H1 (cell line): ENCODE results near the gene FAM221B. TPM values are rescaled to one million over a fixed set of nuclear protein-coding genes. Genes with fewer than 3 reads are reported as not detected.

Experiments
- CTCF ChIA-PET: fragments of 300-600 bp; sonication (Branson Sonifier 250); formaldehyde crosslinking; loops from one replicate; lab custom pipeline; 2021; ENCODE audit not compliant: partially characterized antibody; lab: Charles Lee
- POLR2A ChIA-PET: fragments of 300-600 bp; sonication (Branson Sonifier 250); formaldehyde crosslinking; loops from one replicate; lab custom pipeline; 2021; ENCODE audit warnings: inconsistent platforms; ENCODE audit not compliant: partially characterized antibody; lab: Charles Lee
- DNase-seq, 2 experiments: peaks; one replicate each; pipeline versions ENCODE4 v3.0.0 to v3.0.0-alpha.2; 2010 to 2022; ENCODE audit warnings: low spot score in 2 of 2, low read depth in 1 of 2, mixed read lengths in 1 of 2
- FAIRE-seq: peaks from 2 replicates; lab custom pipeline; 2011; peaks lifted over from hg19 to GRCh38; lab: Jason Lieb, UNC
- H2AFZ ChIP-seq: 2 replicates; pipeline ENCODE4 v1.8.1; 2012; ENCODE audit warnings: low read length, inconsistent platforms
- H2AK5ac ChIP-seq: 2 replicates; pipeline ENCODE4 v1.6.1; 2013; ENCODE audit warnings: low read depth, low read length
- H2BK120ac ChIP-seq: replicated peaks from 2 replicates; pipeline ENCODE3; 2013; ENCODE audit warnings: low read depth, low read length, inconsistent platforms
- H2BK12ac ChIP-seq: 2 replicates; pipeline ENCODE4 v1.6.1; 2013; ENCODE audit warnings: low read depth, low read length
- H2BK15ac ChIP-seq: 2 replicates; pipeline ENCODE4 v1.6.1; 2013; ENCODE audit warnings: low read length
- H2BK20ac ChIP-seq: 2 replicates; pipeline ENCODE4 v1.6.1; 2013; ENCODE audit warnings: low read length
- H2BK5ac ChIP-seq: 2 replicates; pipeline ENCODE4 v1.6.1; 2013; ENCODE audit warnings: low read depth, low read length
- H3K14ac ChIP-seq: 2 replicates; pipeline ENCODE4 v1.6.1; 2013; ENCODE audit warnings: inconsistent platforms; ENCODE audit not compliant: insufficient read length
- H3K18ac ChIP-seq: 2 replicates; pipeline ENCODE4 v1.6.1; 2013; ENCODE audit warnings: low read length; ENCODE audit errors: extremely low read depth
- H3K23ac ChIP-seq: 2 replicates; pipeline ENCODE4 v1.6.1; 2013; ENCODE audit warnings: inconsistent platforms; ENCODE audit not compliant: insufficient read length
- H3K23me2 ChIP-seq: 2 replicates; pipeline ENCODE4 v1.6.1; 2013; ENCODE audit warnings: low read depth, low read length
- H3K27ac ChIP-seq: 2 replicates; pipeline ENCODE4 v1.6.1; 2011; ENCODE audit warnings: low read depth, low read length, inconsistent platforms
- H3K27me3 ChIP-seq, 4 experiments: replicated peaks in 1 of 4; 1 replicate in 1 of 4; 2 replicates in 3 of 4; pipeline versions ENCODE4 v1.6.1 to v1.8.1; 2011 to 2013; ENCODE audit warnings: low read length in 3 of 4, mild to moderate bottlenecking in 3 of 4, inconsistent platforms in 2 of 4, mixed read lengths in 2 of 4, moderate library complexity in 1 of 4; ENCODE audit not compliant: control insufficient read depth in 3 of 4, insufficient read depth in 3 of 4; ENCODE audit errors: extremely low read depth in 1 of 4
- H3K36me3 ChIP-seq, 4 experiments: 2 replicates each; pipeline versions ENCODE4 v1.6.1 to v1.8.1; 2011 to 2013; ENCODE audit warnings: mild to moderate bottlenecking in 4 of 4, low read length in 3 of 4, moderate library complexity in 2 of 4, control low read depth in 1 of 4, inconsistent platforms in 1 of 4; ENCODE audit not compliant: insufficient read depth in 4 of 4, control insufficient read depth in 2 of 4
- H3K4ac ChIP-seq: replicated peaks from 2 replicates; pipeline ENCODE3; 2013; ENCODE audit warnings: low read length, low read depth, mixed read lengths, inconsistent platforms; ENCODE audit not compliant: insufficient read length
- H3K4me1 ChIP-seq, 4 experiments: replicated peaks in 1 of 4; 1 replicate in 1 of 4; 2 replicates in 3 of 4; pipeline versions ENCODE4 v1.6.1 to v1.8.1; 2011 to 2013; ENCODE audit warnings: low read length in 3 of 4, inconsistent platforms in 2 of 4, mixed read lengths in 1 of 4; ENCODE audit not compliant: insufficient read depth in 4 of 4, control insufficient read depth in 3 of 4
- H3K4me2 ChIP-seq, 2 experiments: 2 replicates each; pipeline versions ENCODE4 v1.6.1 to v1.8.1; 2011 to 2013; ENCODE audit warnings: low read depth in 2 of 2, low read length in 2 of 2, control low read depth in 1 of 2, inconsistent platforms in 1 of 2, mild to moderate bottlenecking in 1 of 2; ENCODE audit not compliant: insufficient read depth in 1 of 2
- H3K4me3 ChIP-seq, 4 experiments: fragments of 200-600, 300-600 bp in 1 of 4; sonication (generic), shearing (Covaris generic), sonication (Bioruptor Twin) in 1 of 4; 2 replicates each; pipeline versions ENCODE4 v1.5.1 to v1.8.1; 2011 to 2016; ENCODE audit warnings: low read length in 4 of 4, low read depth in 3 of 4, control low read depth in 2 of 4, inconsistent platforms in 2 of 4, mild to moderate bottlenecking in 2 of 4, mixed read lengths in 1 of 4, moderate library complexity in 1 of 4; ENCODE audit not compliant: insufficient read depth in 2 of 4; ENCODE audit errors: extremely low read depth in 1 of 4
- H3K56ac ChIP-seq: replicated peaks from 2 replicates; pipeline ENCODE3; 2013; ENCODE audit warnings: low read depth, mild to moderate bottlenecking, mixed read lengths, low read length, inconsistent platforms; ENCODE audit not compliant: insufficient read length
- H3K79me1 ChIP-seq: 2 replicates; pipeline ENCODE4 v1.6.1; 2013; ENCODE audit warnings: low read depth, low read length, control low read depth
- H3K79me2 ChIP-seq, 2 experiments: 2 replicates each; pipeline versions ENCODE4 v1.6.1 to v1.8.1; 2012 to 2013; ENCODE audit warnings: low read length in 2 of 2, mild to moderate bottlenecking in 2 of 2, inconsistent platforms in 1 of 2; ENCODE audit not compliant: insufficient read depth in 2 of 2, control insufficient read depth in 1 of 2
- H3K9ac ChIP-seq, 4 experiments: replicated peaks in 1 of 4; 1 replicate in 1 of 4; 2 replicates in 3 of 4; pipeline versions ENCODE4 v1.6.1 to v1.8.1; 2011 to 2013; ENCODE audit warnings: low read depth in 3 of 4, low read length in 3 of 4, control low read depth in 2 of 4, mild to moderate bottlenecking in 2 of 4, moderate library complexity in 2 of 4, inconsistent platforms in 1 of 4; ENCODE audit errors: extremely low read depth in 1 of 4
- H3K9me3 ChIP-seq, 2 experiments: 2 replicates each; pipeline versions ENCODE4 v1.6.1 to v1.8.1; 2012 to 2013; ENCODE audit warnings: mild to moderate bottlenecking in 2 of 2, moderate library complexity in 2 of 2, control low read depth in 1 of 2, inconsistent platforms in 1 of 2, low read depth in 1 of 2, low read length in 1 of 2, mixed read lengths in 1 of 2; ENCODE audit not compliant: insufficient read depth in 2 of 2
- H4K20me1 ChIP-seq, 2 experiments: replicated peaks in 1 of 2; 2 replicates each; pipeline versions ENCODE3 to v1.8.1; 2011 to 2013; ENCODE audit warnings: inconsistent platforms in 2 of 2, low read length in 2 of 2, mild to moderate bottlenecking in 1 of 2; ENCODE audit not compliant: insufficient read depth in 2 of 2, control insufficient read depth in 1 of 2
- H4K5ac ChIP-seq: 2 replicates; pipeline ENCODE4 v1.6.1; 2013; ENCODE audit warnings: low read length, low read depth, mixed read lengths, inconsistent platforms; ENCODE audit not compliant: insufficient read length
- H4K8ac ChIP-seq: 2 replicates; pipeline ENCODE4 v1.8.0; 2013; ENCODE audit warnings: mild to moderate bottlenecking, moderate library complexity, low read length, inconsistent platforms; ENCODE audit not compliant: insufficient read depth; ENCODE audit errors: extremely low read depth
- H4K91ac ChIP-seq: replicated peaks from 2 replicates; pipeline ENCODE3; 2013; ENCODE audit warnings: low read length, mixed read lengths, inconsistent platforms; ENCODE audit not compliant: insufficient read length
- ATF2 ChIP-seq: IDR thresholded peaks from 2 replicates; pipeline ENCODE4 v1.6.1; 2012; ENCODE audit warnings: low read length, inconsistent platforms
- CHD2 ChIP-seq: IDR thresholded peaks from 2 replicates; pipeline ENCODE4 v1.6.1; 2012; ENCODE audit warnings: low read length, improper control_type of control experiment
- CREB1 ChIP-seq: IDR thresholded peaks from 2 replicates; pipeline ENCODE4 v1.6.1; 2012; ENCODE audit warnings: inconsistent platforms
- MAX ChIP-seq: IDR thresholded peaks from 2 replicates; pipeline ENCODE4 v1.6.1; 2012; ENCODE audit warnings: inconsistent platforms
- PHF8 ChIP-seq: fragments of 200-600 bp; sonication (generic); conservative IDR thresholded peaks from 2 replicates; pipeline ENCODE4 v1.7.1; 2012; ENCODE audit warnings: low read depth, mild to moderate bottlenecking, inconsistent platforms, low read length, moderate library complexity
- POLR2A ChIP-seq, 2 experiments: IDR thresholded peaks; 1 replicate in 1 of 2; 2 replicates in 1 of 2; pipeline ENCODE4 v1.6.1; 2011; ENCODE audit warnings: low read depth in 2 of 2, low read length in 2 of 2, mild to moderate bottlenecking in 2 of 2; ENCODE audit errors: control extremely low read depth in 1 of 2
- RNF2 ChIP-seq: fragments of 200-900, 300-1000 bp; sonication (generic); IDR thresholded peaks from 2 replicates; pipeline ENCODE4 v1.7.1; 2016; ENCODE audit warnings: borderline replicate concordance, low read depth, mild to moderate bottlenecking, antibody characterized with exemption, low read length; ENCODE audit not compliant: poor library complexity, severe bottlenecking; ENCODE audit errors: missing control alignments
- SIRT6 ChIP-seq: IDR thresholded peaks from one replicate; pipeline ENCODE4 v1.7.1; 2012; ENCODE audit warnings: low read length, inconsistent platforms
- SIX5 ChIP-seq: IDR thresholded peaks from 2 replicates; pipeline ENCODE4 v1.6.1; 2011; ENCODE audit warnings: mild to moderate bottlenecking, low read depth, low read length
- SRF ChIP-seq: IDR thresholded peaks from 2 replicates; pipeline ENCODE4 v1.6.1; 2011; ENCODE audit warnings: mild to moderate bottlenecking, low read depth, low read length, moderate library complexity
- TAF7 ChIP-seq: optimal IDR thresholded peaks from 2 replicates; pipeline ENCODE3; 2011; ENCODE audit warnings: low read depth, mild to moderate bottlenecking, inconsistent platforms, low read length, moderate library complexity, borderline replicate concordance
- TEAD4 ChIP-seq: IDR thresholded peaks from 2 replicates; pipeline ENCODE4 v1.6.1; 2012; ENCODE audit warnings: low read depth, low read length, inconsistent platforms, mixed read lengths
- ZNF274 ChIP-seq: IDR thresholded peaks from 2 replicates; pipeline ENCODE4 v1.7.0; 2012; ENCODE audit warnings: low read length, borderline replicate concordance; ENCODE audit errors: extremely low read depth
- WGBS, 2 experiments: shearing (Covaris generic) in 1 of 2; methylation state at CpG; one replicate each; pipeline versions ENCODE4 v1.1.6 to v1.1.7; 2013 to 2015; ENCODE audit warnings: low lambda C conversion rate in 2 of 2, mixed read lengths in 2 of 2, inconsistent platforms in 1 of 2, low coverage in 1 of 2, missing lambda C conversion rate in 1 of 2; ENCODE audit not compliant: insufficient replicate concordance in 2 of 2, insufficient coverage in 1 of 2, insufficient read length in 1 of 2; ENCODE audit errors: extremely low coverage in 1 of 2, missing lambda C conversion rate in 1 of 2; 5-methylcytosine and 5-hydroxymethylcytosine counted together
- polyA plus RNA-seq, 7 experiments: library from polyadenylated mRNA; depleted of rRNA in 3 of 7; stranded (reverse) in 5 of 7; unstranded in 2 of 7; fragments of >200 nt in 5 of 7; fragments of 200-250 nt in 2 of 7; gene quantifications; 1 replicate in 5 of 7; 2 replicates in 1 of 7; 4 replicates in 1 of 7; pipeline versions ENCODE4 v1.2.1 to v1.2.3, GENCODE V29; 2011 to 2013; ENCODE audit warnings: missing spikeins in 2 of 7, mixed read lengths in 2 of 7
- total RNA-seq: library from RNA; stranded (reverse); fragmentation: NEBNext Ultra II Directional; extraction: Animal tissue kit (Norgen Biotek cat#: 25700); gene quantifications from 2 replicates; pipeline ENCODE4 v1.2.1, GENCODE V29; 2021

Gene FAM221B
- total and polyA plus RNA-seq, 2 of the 8 experiments (the other 6 are each of a cell fraction or from before 2014, with no cell fraction given), result not detected

- Histone ChIP-seq H2BK15ac (no peak overlapping the region), H3K4me1 (no peaks in the 10 kb centered on the region), H3K14ac (no peak overlapping the region), H3K4ac (no peak overlapping the region), H2BK20ac (no peak overlapping the region), H3K27ac (no peak overlapping the region), H2AK5ac (no peak overlapping the region), H3K4me3 (no peak overlapping the region), H4K20me1 (peaks cover 0 to 2% of the 10 kb centered on the region in 2 experiments), H3K9me3 (no peaks in the 10 kb centered on the region), H2BK12ac (no peak overlapping the region), H3K18ac (no peak overlapping the region), H3K23ac (no peak overlapping the region), H2BK120ac (no peak overlapping the region), H3K79me2 (no peaks in the 10 kb centered on the region), H3K4me2 (no peak overlapping the region), H3K9ac (no peak overlapping the region), H2BK5ac (no peak overlapping the region), H4K91ac (no peak overlapping the region), H4K8ac (no peak overlapping the region), H3K56ac (no peak overlapping the region), H3K23me2 (no peaks in the 10 kb centered on the region; the same call in 1 of the 2 replicates), H3K36me3 (peaks cover 0 to 4% (median 1%) of the 10 kb centered on the region in 4 experiments; a peak in 2 of 8 replicates), H3K79me1 (no peaks in the 10 kb centered on the region), H3K27me3 (no peaks in the 10 kb centered on the region), H2AFZ (no peak overlapping the region), H4K5ac (no peak overlapping the region)
- DNase-seq (peak in 1 of 2 experiments; percentile 17), FAIRE-seq (no peak)
- ChIA-PET CTCF (interaction anchor here (0.8 to 5.9 kb wide), 9 partner anchors 16 to 66 kb away, joined by 3 to 31 read pairs (median 7); no protein-coding TSS in a partner anchor), POLR2A (interaction anchor here (1.0 to 2.8 kb wide), 2 partner anchors 8 to 12 kb away, joined by 3 to 13 read pairs; no protein-coding TSS in a partner anchor)
- WGBS, 2 experiments, result 72% methylated on average over 3 of the region's 3 CpGs; no CpG with 5 or more reads in 1 of the 2 experiments
- no peak for TF ChIP-seq TEAD4
- TF ChIP-seq MAX, result no peak
- TF ChIP-seq ZNF274, result no peak
- TF ChIP-seq PHF8, result no peak
- no peak for TF ChIP-seq SIX5
- TF ChIP-seq POLR2A (IDR thresholded peaks at IDR 0.05; ENCODE audit: control extremely low read depth in 1 of 2, low read depth in 2 of 2, low read length in 2 of 2), result no peak
- TF ChIP-seq ATF2, result no peak
- no peak for TF ChIP-seq RNF2
- TF ChIP-seq CHD2, result no peak
- TF ChIP-seq SRF, result no peak
- no peak for TF ChIP-seq TAF7
- TF ChIP-seq CREB1, result no peak
- TF ChIP-seq SIRT6, result no peak
These were observed 27.7 kb upstream of the FAM221B start for GRCh38 chr9:35856206-35856605.
